Testis (tissue), 3 donors: ENCODE measurements around the gene FARS2. TPM values are rescaled to one million over a fixed set of nuclear protein-coding genes. Genes with fewer than 3 reads are reported as not detected.

Source experiments
- DNase-seq: peaks from one replicate; pipeline ENCODE4 v3.0.0-alpha.2; 2019
- H3K27ac ChIP-seq, 2 donors: fragments of 200-600 bp; sonication (generic); one replicate each; pipeline ENCODE4 v1.5.1; 2019
- H3K27me3 ChIP-seq: fragments of 200-600 bp; sonication (generic); one replicate; pipeline ENCODE4 v1.5.1; 2019
- H3K36me3 ChIP-seq: fragments of 200-600 bp; sonication (generic); one replicate; pipeline ENCODE4 v1.5.1; 2017; ENCODE audit warnings: low read depth; ENCODE audit errors: missing control alignments
- H3K4me1 ChIP-seq: fragments of 200-600 bp; sonication (generic); one replicate; pipeline ENCODE4 v1.5.1; 2019
- H3K4me3 ChIP-seq, 2 donors: fragments of 200-600 bp; sonication (generic); one replicate each; pipeline ENCODE4 v1.5.1; 2017 to 2019
- H3K9me3 ChIP-seq: fragments of 200-600 bp; sonication (generic); one replicate; pipeline ENCODE4 v1.5.1; 2017
- POLR2A ChIP-seq: fragments of 450-650 bp; IDR thresholded peaks from one replicate; pipeline ENCODE4 v1.6.1; 2017; ENCODE audit warnings: antibody characterized with exemption, mild to moderate bottlenecking, moderate library complexity
- WGBS, 2 donors: methylation state at CpG; one replicate each; pipeline ENCODE4 v1.1.5; 2018; 5-methylcytosine and 5-hydroxymethylcytosine counted together
- intact Hi-C: fragments of 100-400 bp; cut with DNase I; formaldehyde crosslinking; loops from one replicate; pipeline ENCODE4 v1.15.1; 2023; ENCODE audit warnings: low total_unique reads
- polyA plus RNA-seq: library from polyadenylated mRNA; stranded (reverse); fragments of 350-450 nt; fragmentation: Illumina TruSeq; extraction: RNeasy Lipid Tissue Mini Kit (QIAGEN cat#74804); gene quantifications from one replicate; pipeline ENCODE4 v1.2.3, GENCODE V29; 2014; ENCODE audit warnings: low read depth, low replicate concordance; ENCODE audit not compliant: insufficient read depth
- total RNA-seq, 2 donors: library from RNA; depleted of rRNA; stranded (reverse); fragments of >200 nt; gene quantifications; one replicate each; pipeline ENCODE4 v1.2.3, GENCODE V29; 2016
- TF ChIP-seq, protein P1 (sequence below), 3 experiments: fragments of 450-650 bp in 2 of 3; fragments of 200-600 bp in 1 of 3; sonication (generic) in 1 of 3; IDR thresholded peaks; one replicate each; pipeline ENCODE4 v1.5.1; 2016 to 2019; ENCODE audit warnings: antibody characterized with exemption in 3 of 3, mild to moderate bottlenecking in 2 of 3, moderate library complexity in 1 of 3

FARS2 gene
- total and polyA plus RNA-seq, 3 donors from 2014 or later, result 15.4 to 26.8 (median 22.1) TPM

DNA sequence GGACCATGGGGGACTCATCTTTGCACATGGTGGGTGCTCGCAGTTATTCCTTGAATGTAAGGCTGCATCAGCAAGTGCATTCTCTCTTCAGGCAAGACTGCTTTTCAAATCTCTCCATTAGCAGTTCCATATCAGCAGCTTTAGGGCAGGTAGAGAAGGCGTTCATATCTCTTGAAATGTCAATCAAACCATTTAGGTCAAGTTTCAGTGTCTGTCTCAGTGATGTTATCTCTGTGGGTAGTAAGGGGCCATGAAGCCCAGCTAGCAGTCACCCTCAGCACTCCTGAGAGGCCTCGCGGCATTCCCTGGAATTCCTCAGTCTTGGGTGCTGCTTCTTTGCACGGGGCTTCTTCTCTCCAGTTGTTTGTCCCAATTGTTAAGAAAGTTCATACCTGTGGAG lies 24.2 kb downstream of the FARS2 start:
- H3K4me1 ChIP-seq, result no peaks in the 10 kb centered on the region
- WGBS, 2 donors, result 91 to 92% methylated on average over 5 of the region's 5 CpGs
- no peak for TF ChIP-seq POLR2A
- TF ChIP-seq, protein P1, sequence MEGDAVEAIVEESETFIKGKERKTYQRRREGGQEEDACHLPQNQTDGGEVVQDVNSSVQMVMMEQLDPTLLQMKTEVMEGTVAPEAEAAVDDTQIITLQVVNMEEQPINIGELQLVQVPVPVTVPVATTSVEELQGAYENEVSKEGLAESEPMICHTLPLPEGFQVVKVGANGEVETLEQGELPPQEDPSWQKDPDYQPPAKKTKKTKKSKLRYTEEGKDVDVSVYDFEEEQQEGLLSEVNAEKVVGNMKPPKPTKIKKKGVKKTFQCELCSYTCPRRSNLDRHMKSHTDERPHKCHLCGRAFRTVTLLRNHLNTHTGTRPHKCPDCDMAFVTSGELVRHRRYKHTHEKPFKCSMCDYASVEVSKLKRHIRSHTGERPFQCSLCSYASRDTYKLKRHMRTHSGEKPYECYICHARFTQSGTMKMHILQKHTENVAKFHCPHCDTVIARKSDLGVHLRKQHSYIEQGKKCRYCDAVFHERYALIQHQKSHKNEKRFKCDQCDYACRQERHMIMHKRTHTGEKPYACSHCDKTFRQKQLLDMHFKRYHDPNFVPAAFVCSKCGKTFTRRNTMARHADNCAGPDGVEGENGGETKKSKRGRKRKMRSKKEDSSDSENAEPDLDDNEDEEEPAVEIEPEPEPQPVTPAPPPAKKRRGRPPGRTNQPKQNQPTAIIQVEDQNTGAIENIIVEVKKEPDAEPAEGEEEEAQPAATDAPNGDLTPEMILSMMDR (IDR thresholded peaks at IDR 0.05), result no peak
- no peaks in the 10 kb centered on the region for H3K27me3 ChIP-seq
- H3K4me3 ChIP-seq, result no peak overlapping the region
- no peaks in the 10 kb centered on the region for H3K9me3 ChIP-seq
- intact Hi-C loops, result no loop called here
- H3K36me3 ChIP-seq, result no peaks in the 10 kb centered on the region
- H3K27ac ChIP-seq, result no peak overlapping the region
- no peak for DNase-seq

GRCh38 chr6:5286780-5287179 lies 25.5 kb downstream of the FARS2 start:
- Histone ChIP-seq H3K4me1 (no peaks in the 10 kb centered on the region), H3K27me3 (no peaks in the 10 kb centered on the region), H3K4me3 (no peak overlapping the region), H3K27ac (no peak overlapping the region), H3K9me3 (no peaks in the 10 kb centered on the region), H3K36me3 (no peaks in the 10 kb centered on the region)
- intact Hi-C loops, result no loop called here
- TF ChIP-seq, protein P1 (IDR thresholded peaks at IDR 0.05), result no peak
- TF ChIP-seq POLR2A, result no peak
- DNase-seq, result no peak
- WGBS, 2 donors, result 88 to 94% methylated on average over 6 to 7 of the region's 7 CpGs

DNA sequence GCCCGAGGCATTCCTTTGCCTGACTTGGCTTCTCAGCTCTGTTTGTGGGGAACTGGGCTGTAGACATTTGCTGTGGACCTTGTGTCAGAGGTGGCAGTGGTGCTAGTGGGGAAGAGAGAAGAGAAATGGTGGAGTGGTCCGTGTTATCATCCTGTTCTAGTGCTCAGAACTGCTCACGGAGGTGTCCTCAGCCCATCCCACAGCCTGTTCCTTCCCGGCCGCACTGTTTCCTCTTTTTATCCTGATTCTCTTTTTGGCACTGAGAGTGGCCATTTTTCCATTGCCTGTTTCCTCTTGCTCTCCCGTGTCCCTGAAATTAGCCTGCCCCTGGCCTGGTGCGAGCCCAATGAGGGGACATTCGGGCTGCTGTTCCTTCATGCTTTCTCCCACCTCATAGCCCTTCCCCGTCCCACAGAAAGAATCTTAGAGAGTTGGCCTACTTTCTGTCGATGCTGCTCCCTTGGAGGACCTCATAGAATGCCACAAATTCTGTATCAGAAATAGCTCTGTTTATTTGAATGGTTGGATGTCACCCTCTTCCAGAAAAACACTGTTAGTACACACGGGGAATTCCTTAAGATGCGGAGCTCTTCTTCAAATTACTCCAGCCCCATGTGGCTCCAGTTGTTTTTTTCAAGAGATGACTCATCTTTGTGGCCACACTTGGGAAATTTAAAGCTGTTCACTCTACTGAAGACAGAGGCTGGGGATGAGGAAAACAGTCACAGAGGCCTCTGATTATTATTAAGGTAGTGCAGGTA lies 26.1 kb downstream of the FARS2 start:
- intact Hi-C loops, result no loop called here
- WGBS, 2 donors, result 57 to 83% methylated on average over 12 of the region's 12 CpGs
- H3K27ac ChIP-seq, result peak overlapping the region in 1 of 2 donors; percentile 43
- DNase-seq, result no peak
- no peaks in the 10 kb centered on the region for H3K4me1 ChIP-seq
- no peak overlapping the region for H3K4me3 ChIP-seq
- H3K27me3 ChIP-seq, result no peaks in the 10 kb centered on the region
- H3K36me3 ChIP-seq, result no peaks in the 10 kb centered on the region
- H3K9me3 ChIP-seq, result no peaks in the 10 kb centered on the region
- TF ChIP-seq, protein P1 (IDR thresholded peaks at IDR 0.05), result no peak
- TF ChIP-seq POLR2A, result no peak

DNA sequence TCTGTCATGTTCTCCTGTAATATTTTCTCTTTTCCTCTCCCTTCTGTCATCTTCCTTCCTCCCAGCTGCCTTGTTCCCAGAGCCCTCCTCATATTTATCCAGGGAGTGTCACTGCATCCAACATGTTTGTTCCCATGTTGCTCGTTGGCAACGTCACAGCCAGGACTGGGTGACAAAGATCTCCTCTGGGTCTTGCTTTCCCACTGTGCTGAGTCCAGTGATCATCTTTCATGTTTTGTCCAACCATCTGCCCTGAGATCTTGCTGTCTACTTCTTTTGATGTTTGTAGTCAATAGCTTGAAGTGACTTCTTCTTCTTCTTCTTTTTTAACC lies 26.6 kb downstream of the FARS2 start:
- no peak overlapping the region for H3K4me3 ChIP-seq
- no peak for DNase-seq
- intact Hi-C loops, result no loop called here
- no peaks in the 10 kb centered on the region for H3K9me3 ChIP-seq
- TF ChIP-seq, protein P1 (IDR thresholded peaks at IDR 0.05), result no peak
- no peak for TF ChIP-seq POLR2A
- 83 to 87% methylated on average over 2 of the region's 2 CpGs for WGBS, 2 donors
- H3K36me3 ChIP-seq, result no peaks in the 10 kb centered on the region
- no peak overlapping the region for H3K27ac ChIP-seq
- H3K27me3 ChIP-seq, result no peaks in the 10 kb centered on the region
- H3K4me1 ChIP-seq, result no peaks in the 10 kb centered on the region

GRCh38 chr6:5290097-5290496 lies 28.8 kb downstream of the FARS2 start:
- no peaks in the 10 kb centered on the region for H3K27me3 ChIP-seq
- WGBS, 2 donors, result 94 to 100% methylated on average over 1 of the region's 1 CpG

More at GRCh38 chr6:5290097-5290496, 28.8 kb downstream of the FARS2 start:
- H3K9me3 ChIP-seq, result no peaks in the 10 kb centered on the region
- no peak for TF ChIP-seq POLR2A
- TF ChIP-seq, protein P1 (IDR thresholded peaks at IDR 0.05), result no peak
- DNase-seq, result no peak
- intact Hi-C loops, result no loop called here
- H3K36me3 ChIP-seq, result no peaks in the 10 kb centered on the region
- H3K4me1 ChIP-seq, result no peaks in the 10 kb centered on the region
- H3K27ac ChIP-seq, result no peak overlapping the region
- H3K4me3 ChIP-seq, result no peak overlapping the region
